Measurements from ENCODE around the gene PSMD9. TPM values are rescaled to one million over a fixed set of nuclear protein-coding genes. Genes with fewer than 3 reads are reported as not detected.
A peak's percentile ranks its signal among the peaks of the same experiment; 100 is the strongest.

Gene PSMD9
- total RNA-seq, 1 experiment from 2014 or later: 36.2 TPM

DNA sequence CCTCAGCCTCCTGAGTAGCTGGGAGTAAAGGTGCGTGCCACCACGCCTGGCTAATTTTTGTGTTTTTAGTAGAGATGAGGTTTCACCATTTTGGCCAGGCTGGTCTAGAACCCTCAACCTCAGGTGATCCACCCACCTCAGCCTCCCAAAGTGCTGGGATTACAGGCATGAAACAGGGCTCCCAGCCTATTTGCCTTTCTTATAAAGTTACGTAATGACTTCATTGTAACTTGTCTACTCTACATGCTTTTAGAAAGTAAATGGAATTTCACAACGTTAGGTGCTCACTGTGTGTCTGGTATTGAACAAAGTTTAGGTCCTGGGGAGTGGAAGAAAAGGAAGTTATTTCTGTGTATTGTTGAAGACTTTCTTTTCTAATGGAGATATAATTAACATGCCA is 42.3 kb downstream of the PSMD9 start:
- DNase-seq (ENCODE audit: low spot score) (no peak), ATAC-seq (no peak)
- H3K9me3 Mint-ChIP-seq: no peaks in the 10 kb centered on the region
- POLR2A ChIA-PET: no interaction called here
- no peaks in the 10 kb centered on the region for H3K36me3 Mint-ChIP-seq
- H3K27ac Mint-ChIP-seq: no peak overlapping the region
- CTCF ChIA-PET: no interaction called here
- no peak overlapping the region for H3K4me3 Mint-ChIP-seq
- no peak for TF ChIP-seq GRHL2 (CRISPR knock-in tag; IDR thresholded peaks at IDR 0.05; ENCODE audit: insufficient replicate concordance, severe bottlenecking)
- no peak for TF ChIP-seq OVOL2 (CRISPR knock-in tag; IDR thresholded peaks at IDR 0.05; ENCODE audit: borderline replicate concordance)
- no peak for TF ChIP-seq ZNF263 (CRISPR knock-in tag; IDR thresholded peaks at IDR 0.05; ENCODE audit: low read depth)
- no peak for TF ChIP-seq ZNF512 (CRISPR knock-in tag; IDR thresholded peaks at IDR 0.05; ENCODE audit: borderline replicate concordance)
- TF ChIP-seq ZBTB21 (CRISPR knock-in tag; IDR thresholded peaks at IDR 0.05; ENCODE audit: borderline replicate concordance): no peak
- TF ChIP-seq, protein P1, sequence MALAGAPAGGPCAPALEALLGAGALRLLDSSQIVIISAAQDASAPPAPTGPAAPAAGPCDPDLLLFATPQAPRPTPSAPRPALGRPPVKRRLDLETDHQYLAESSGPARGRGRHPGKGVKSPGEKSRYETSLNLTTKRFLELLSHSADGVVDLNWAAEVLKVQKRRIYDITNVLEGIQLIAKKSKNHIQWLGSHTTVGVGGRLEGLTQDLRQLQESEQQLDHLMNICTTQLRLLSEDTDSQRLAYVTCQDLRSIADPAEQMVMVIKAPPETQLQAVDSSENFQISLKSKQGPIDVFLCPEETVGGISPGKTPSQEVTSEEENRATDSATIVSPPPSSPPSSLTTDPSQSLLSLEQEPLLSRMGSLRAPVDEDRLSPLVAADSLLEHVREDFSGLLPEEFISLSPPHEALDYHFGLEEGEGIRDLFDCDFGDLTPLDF (CRISPR knock-in tag; IDR thresholded peaks at IDR 0.05): no peak
- no peak for TF ChIP-seq NFYB (CRISPR knock-in tag; conservative IDR thresholded peaks at IDR 0.05; ENCODE audit: low read depth)
- TF ChIP-seq SP1 (CRISPR knock-in tag; conservative IDR thresholded peaks at IDR 0.05): no peak
- no peak for TF ChIP-seq ZNF425 (CRISPR knock-in tag; conservative IDR thresholded peaks at IDR 0.05)
- no peak for TF ChIP-seq NFATC4 (CRISPR knock-in tag; IDR thresholded peaks at IDR 0.05)
- no peak for TF ChIP-seq FOXP1 (CRISPR knock-in tag; IDR thresholded peaks at IDR 0.05; ENCODE audit: borderline replicate concordance)
- H3K4me1 Mint-ChIP-seq: peaks cover 40% of the 10 kb centered on the region
- no peaks in the 10 kb centered on the region; the same call in 1 of the 2 replicates for H3K27me3 Mint-ChIP-seq (ENCODE audit: low read depth)

DNA sequence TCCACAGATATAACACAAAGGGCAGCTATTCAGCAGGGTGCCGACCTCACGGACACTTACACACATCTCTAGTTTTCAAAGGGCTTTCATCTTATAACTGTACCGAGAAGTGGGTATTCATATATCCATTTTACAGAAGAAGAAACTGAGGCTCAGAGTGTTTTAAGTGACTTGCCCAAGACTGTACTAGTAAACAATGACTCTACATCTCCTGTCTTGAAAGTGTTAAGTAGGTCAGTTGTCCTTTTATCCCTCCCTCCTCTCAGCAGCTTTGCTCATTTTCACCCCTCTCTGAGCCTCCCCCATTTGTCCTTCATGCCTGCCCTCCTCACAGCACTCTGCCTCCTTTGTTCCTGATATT is 43.6 kb downstream of the PSMD9 start:
- peak overlapping the region; percentile 36; the same call in 1 of the 2 replicates for H3K27ac Mint-ChIP-seq
- H3K4me3 Mint-ChIP-seq: no peak overlapping the region
- ATAC-seq (no peak), DNase-seq (ENCODE audit: low spot score) (no peak)
- POLR2A ChIA-PET: no interaction called here
- H3K4me1 Mint-ChIP-seq: peaks cover 36% of the 10 kb centered on the region
- CTCF ChIA-PET: interaction anchor here (1.0 kb wide), 1 partner anchor 14 kb away, joined by 8 read pairs; the partner anchor contains the start of gene CFAP251
- peaks cover 7% of the 10 kb centered on the region for H3K36me3 Mint-ChIP-seq
- H3K27me3 Mint-ChIP-seq (ENCODE audit: low read depth): no peaks in the 10 kb centered on the region; the same call in 1 of the 2 replicates
- peaks cover 9% of the 10 kb centered on the region for H3K9me3 Mint-ChIP-seq
- TF ChIP-seq, protein P2, sequence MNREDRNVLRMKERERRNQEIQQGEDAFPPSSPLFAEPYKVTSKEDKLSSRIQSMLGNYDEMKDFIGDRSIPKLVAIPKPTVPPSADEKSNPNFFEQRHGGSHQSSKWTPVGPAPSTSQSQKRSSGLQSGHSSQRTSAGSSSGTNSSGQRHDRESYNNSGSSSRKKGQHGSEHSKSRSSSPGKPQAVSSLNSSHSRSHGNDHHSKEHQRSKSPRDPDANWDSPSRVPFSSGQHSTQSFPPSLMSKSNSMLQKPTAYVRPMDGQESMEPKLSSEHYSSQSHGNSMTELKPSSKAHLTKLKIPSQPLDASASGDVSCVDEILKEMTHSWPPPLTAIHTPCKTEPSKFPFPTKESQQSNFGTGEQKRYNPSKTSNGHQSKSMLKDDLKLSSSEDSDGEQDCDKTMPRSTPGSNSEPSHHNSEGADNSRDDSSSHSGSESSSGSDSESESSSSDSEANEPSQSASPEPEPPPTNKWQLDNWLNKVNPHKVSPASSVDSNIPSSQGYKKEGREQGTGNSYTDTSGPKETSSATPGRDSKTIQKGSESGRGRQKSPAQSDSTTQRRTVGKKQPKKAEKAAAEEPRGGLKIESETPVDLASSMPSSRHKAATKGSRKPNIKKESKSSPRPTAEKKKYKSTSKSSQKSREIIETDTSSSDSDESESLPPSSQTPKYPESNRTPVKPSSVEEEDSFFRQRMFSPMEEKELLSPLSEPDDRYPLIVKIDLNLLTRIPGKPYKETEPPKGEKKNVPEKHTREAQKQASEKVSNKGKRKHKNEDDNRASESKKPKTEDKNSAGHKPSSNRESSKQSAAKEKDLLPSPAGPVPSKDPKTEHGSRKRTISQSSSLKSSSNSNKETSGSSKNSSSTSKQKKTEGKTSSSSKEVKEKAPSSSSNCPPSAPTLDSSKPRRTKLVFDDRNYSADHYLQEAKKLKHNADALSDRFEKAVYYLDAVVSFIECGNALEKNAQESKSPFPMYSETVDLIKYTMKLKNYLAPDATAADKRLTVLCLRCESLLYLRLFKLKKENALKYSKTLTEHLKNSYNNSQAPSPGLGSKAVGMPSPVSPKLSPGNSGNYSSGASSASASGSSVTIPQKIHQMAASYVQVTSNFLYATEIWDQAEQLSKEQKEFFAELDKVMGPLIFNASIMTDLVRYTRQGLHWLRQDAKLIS (CRISPR knock-in tag; IDR thresholded peaks at IDR 0.05; ENCODE audit: borderline replicate concordance): no peak
- no peak for TF ChIP-seq GTF2I (CRISPR knock-in tag; conservative IDR thresholded peaks at IDR 0.05)
- TF ChIP-seq STAT6 (CRISPR knock-in tag; conservative IDR thresholded peaks at IDR 0.05; ENCODE audit: low read depth): no peak
- TF ChIP-seq, protein P3, sequence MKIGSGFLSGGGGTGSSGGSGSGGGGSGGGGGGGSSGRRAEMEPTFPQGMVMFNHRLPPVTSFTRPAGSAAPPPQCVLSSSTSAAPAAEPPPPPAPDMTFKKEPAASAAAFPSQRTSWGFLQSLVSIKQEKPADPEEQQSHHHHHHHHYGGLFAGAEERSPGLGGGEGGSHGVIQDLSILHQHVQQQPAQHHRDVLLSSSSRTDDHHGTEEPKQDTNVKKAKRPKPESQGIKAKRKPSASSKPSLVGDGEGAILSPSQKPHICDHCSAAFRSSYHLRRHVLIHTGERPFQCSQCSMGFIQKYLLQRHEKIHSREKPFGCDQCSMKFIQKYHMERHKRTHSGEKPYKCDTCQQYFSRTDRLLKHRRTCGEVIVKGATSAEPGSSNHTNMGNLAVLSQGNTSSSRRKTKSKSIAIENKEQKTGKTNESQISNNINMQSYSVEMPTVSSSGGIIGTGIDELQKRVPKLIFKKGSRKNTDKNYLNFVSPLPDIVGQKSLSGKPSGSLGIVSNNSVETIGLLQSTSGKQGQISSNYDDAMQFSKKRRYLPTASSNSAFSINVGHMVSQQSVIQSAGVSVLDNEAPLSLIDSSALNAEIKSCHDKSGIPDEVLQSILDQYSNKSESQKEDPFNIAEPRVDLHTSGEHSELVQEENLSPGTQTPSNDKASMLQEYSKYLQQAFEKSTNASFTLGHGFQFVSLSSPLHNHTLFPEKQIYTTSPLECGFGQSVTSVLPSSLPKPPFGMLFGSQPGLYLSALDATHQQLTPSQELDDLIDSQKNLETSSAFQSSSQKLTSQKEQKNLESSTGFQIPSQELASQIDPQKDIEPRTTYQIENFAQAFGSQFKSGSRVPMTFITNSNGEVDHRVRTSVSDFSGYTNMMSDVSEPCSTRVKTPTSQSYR (CRISPR knock-in tag; IDR thresholded peaks at IDR 0.05): no peak

Measured in WTC11 (cell line).